ENCODE measurements around the gene PVALEF.

PVALEF gene

DNA sequence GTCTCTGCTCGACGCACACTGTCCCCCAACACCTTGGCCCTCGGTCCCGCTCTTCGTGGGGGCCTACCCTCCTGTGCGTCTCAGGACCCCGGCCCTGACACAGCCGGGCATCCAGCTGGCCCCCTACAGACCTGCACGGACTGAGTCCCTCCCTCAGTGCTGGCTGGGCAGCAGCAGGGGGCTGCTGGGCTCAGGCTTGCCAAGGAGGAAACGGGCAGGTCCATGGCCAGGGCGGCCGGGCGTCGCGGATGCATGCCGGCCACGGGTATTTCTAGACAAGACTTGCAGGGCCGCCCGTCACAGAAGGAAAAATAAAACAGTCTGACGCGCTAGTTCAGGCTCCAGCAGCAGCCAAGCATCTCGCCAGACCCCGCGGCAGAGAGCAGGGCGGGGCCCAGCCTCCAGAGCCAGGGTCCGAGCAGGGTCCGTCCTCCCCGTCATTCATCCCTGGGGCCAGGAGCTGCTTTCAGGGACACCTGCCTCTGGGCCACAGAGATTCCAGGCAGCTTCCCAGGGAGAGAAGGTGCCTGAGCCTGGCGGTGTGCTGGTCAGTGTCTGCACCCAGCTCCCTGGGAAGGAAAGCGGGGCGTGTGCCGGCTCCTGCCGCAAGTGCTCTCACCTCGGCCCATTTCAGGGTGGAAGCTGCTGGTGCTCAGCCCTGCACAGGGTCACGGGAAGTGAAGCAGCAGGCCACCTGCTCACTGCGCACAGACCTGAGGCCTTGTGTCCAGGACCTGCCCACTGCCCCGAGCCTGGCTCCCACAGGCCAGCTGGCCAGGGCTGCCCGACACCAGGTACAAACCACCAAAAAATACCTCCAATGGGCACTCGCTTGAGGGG lies 7.2 kb upstream of the PVALEF start:
- Histone ChIP-seq H4K20me1 (ENCODE audit: insufficient read depth, low read length) (no peaks in the 10 kb centered on the region), H3K27ac (ENCODE audit: low read length) (no peak overlapping the region), H3K79me2 (ENCODE audit: low read length) (no peaks in the 10 kb centered on the region), H3K36me3 (replicated peaks; ENCODE audit: insufficient read depth, low read length) (no peaks in the 10 kb centered on the region), H3F3A (ENCODE audit: insufficient read depth, low read length) (no peaks in the 10 kb centered on the region), H3K4me3 (ENCODE audit: low read length) (no peak overlapping the region), H3K9me3 (replicated peaks; ENCODE audit: insufficient read depth, low read length) (no peaks in the 10 kb centered on the region), H3K4me1 (ENCODE audit: low read length) (no peaks in the 10 kb centered on the region), H3K9ac (ENCODE audit: low read length) (no peak overlapping the region), H3K4me2 (ENCODE audit: low read depth, low read length) (no peak overlapping the region), H3K27me3 (replicated peaks; ENCODE audit: insufficient read depth, low read length) (peaks cover 95% of the 10 kb centered on the region), H2AFZ (ENCODE audit: low read length) (no peak overlapping the region), H3K9me2 (replicated peaks; ENCODE audit: insufficient read depth, low read length) (no peaks in the 10 kb centered on the region)
- TF ChIP-seq, protein P1, sequence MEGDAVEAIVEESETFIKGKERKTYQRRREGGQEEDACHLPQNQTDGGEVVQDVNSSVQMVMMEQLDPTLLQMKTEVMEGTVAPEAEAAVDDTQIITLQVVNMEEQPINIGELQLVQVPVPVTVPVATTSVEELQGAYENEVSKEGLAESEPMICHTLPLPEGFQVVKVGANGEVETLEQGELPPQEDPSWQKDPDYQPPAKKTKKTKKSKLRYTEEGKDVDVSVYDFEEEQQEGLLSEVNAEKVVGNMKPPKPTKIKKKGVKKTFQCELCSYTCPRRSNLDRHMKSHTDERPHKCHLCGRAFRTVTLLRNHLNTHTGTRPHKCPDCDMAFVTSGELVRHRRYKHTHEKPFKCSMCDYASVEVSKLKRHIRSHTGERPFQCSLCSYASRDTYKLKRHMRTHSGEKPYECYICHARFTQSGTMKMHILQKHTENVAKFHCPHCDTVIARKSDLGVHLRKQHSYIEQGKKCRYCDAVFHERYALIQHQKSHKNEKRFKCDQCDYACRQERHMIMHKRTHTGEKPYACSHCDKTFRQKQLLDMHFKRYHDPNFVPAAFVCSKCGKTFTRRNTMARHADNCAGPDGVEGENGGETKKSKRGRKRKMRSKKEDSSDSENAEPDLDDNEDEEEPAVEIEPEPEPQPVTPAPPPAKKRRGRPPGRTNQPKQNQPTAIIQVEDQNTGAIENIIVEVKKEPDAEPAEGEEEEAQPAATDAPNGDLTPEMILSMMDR (IDR thresholded peaks at IDR 0.05; ENCODE audit: low read length), result no peak
- no peak for TF ChIP-seq EZH2 (optimal IDR thresholded peaks at IDR 0.05; ENCODE audit: low read depth, low read length)
- no peak for DNase-seq

DNA sequence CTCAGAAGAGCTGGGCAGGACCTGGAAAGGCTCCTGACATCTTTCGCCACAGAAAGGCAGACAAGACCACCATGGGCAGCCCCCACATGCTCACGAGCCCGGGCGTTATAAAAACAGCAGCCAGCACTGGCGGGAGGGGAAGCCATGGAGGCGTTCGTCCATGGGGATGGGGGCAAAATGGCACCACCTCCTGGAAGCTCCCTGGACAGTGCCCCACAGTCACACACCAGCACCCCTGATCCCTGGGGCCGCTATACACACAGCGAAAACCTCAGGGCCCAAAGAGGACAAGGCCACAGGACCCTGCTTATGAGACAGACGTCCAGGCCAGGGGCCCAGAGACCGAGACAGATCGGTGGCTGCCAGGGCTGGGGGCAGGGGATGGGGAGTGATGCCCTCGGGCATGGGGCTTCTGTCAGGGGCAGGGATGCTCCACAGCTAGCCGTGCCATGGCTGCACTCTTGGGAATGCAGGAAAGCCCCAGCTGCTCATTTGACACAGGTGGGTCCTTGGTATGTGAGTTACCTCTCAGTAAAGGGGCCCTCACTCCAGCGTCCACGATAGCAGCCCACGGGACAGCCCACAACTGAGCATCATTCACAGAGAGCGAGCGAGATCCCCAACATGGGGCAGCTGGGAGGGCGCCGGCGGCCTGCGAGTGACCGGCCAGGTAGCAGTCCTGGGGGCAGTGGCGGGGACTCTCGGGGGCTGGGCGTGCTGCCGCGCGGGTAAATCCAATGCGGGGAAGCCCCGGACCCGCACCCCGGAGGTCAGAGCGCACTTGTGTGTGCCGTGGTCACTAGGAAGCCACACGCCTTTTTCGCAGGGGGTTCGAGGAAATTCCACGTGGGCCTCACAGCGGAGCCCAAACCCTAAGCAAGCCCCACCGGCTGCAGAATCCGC lies 6.4 kb upstream of the PVALEF start:
- H2AFZ ChIP-seq (ENCODE audit: low read length), result no peak overlapping the region
- no peak for DNase-seq
- no peaks in the 10 kb centered on the region for H4K20me1 ChIP-seq (ENCODE audit: insufficient read depth, low read length)
- peaks cover 95% of the 10 kb centered on the region for H3K27me3 ChIP-seq (replicated peaks; ENCODE audit: insufficient read depth, low read length)
- H3K9me3 ChIP-seq (replicated peaks; ENCODE audit: insufficient read depth, low read length), result no peaks in the 10 kb centered on the region
- no peaks in the 10 kb centered on the region for H3K79me2 ChIP-seq (ENCODE audit: low read length)
- H3K4me3 ChIP-seq (ENCODE audit: low read length), result no peak overlapping the region
- no peak overlapping the region for H3K27ac ChIP-seq (ENCODE audit: low read length)
- H3K4me1 ChIP-seq (ENCODE audit: low read length), result no peaks in the 10 kb centered on the region
- no peak overlapping the region for H3K4me2 ChIP-seq (ENCODE audit: low read depth, low read length)
- no peaks in the 10 kb centered on the region for H3K36me3 ChIP-seq (replicated peaks; ENCODE audit: insufficient read depth, low read length)
- no peak for TF ChIP-seq EZH2 (optimal IDR thresholded peaks at IDR 0.05; ENCODE audit: low read depth, low read length)
- TF ChIP-seq, protein P1 (IDR thresholded peaks at IDR 0.05; ENCODE audit: low read length), result no peak
- TF ChIP-seq EZH2phosphoT487 (IDR thresholded peaks at IDR 0.05; ENCODE audit: low read length), result no peak
- no peak overlapping the region for H3K9ac ChIP-seq (ENCODE audit: low read length)
- H3F3A ChIP-seq (ENCODE audit: insufficient read depth, low read length), result no peaks in the 10 kb centered on the region
- H3K9me2 ChIP-seq (replicated peaks; ENCODE audit: insufficient read depth, low read length), result no peaks in the 10 kb centered on the region

DNA sequence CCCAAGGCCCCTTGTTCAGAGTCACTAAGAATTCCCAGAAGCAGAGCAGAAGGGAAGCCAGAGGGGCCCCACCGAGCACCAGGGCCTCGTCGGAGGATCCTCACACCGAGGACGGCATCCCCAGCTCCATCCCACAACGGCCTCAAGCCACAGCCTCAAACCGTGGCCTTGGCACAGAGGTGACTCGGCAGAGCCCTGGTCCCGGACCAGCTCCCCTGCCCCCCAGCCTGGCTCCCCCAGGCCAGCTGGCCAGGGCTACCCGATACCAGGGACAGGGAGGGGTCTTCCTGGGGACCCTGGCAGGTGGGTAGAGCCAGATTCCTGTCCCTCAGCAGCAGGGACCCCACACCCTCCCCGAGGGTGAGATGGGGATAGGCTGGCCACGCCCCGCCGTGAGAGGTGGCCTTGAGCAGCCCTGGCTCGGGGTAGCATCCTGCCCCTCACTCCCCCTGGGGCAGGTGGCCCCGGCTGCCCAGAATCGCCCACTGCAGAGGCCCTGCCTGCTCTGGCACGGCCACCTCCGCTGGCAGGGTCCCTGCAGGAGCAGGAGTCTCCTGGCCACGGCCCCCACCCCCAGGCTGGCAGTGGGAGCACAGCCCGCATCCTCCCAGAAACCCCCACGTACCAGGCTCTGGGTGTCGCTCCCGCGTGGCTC lies 5.6 kb upstream of the PVALEF start:
- no peak overlapping the region for H3K4me2 ChIP-seq (ENCODE audit: low read depth, low read length)
- H3K9me2 ChIP-seq (replicated peaks; ENCODE audit: insufficient read depth, low read length), result no peaks in the 10 kb centered on the region
- no peak for DNase-seq
- H3K9ac ChIP-seq (ENCODE audit: low read length), result no peak overlapping the region
- H4K20me1 ChIP-seq (ENCODE audit: insufficient read depth, low read length), result no peaks in the 10 kb centered on the region
- H3K27ac ChIP-seq (ENCODE audit: low read length), result no peak overlapping the region
- no peaks in the 10 kb centered on the region for H3K79me2 ChIP-seq (ENCODE audit: low read length)
- H3K36me3 ChIP-seq (replicated peaks; ENCODE audit: insufficient read depth, low read length), result no peaks in the 10 kb centered on the region
- H3K27me3 ChIP-seq (replicated peaks; ENCODE audit: insufficient read depth, low read length), result peaks cover 96% of the 10 kb centered on the region
- TF ChIP-seq, protein P1 (IDR thresholded peaks at IDR 0.05; ENCODE audit: low read length), result no peak
- TF ChIP-seq EZH2phosphoT487 (IDR thresholded peaks at IDR 0.05; ENCODE audit: low read length), result no peak
- TF ChIP-seq EZH2 (optimal IDR thresholded peaks at IDR 0.05; ENCODE audit: low read depth, low read length), result no peak
- H3K9me3 ChIP-seq (replicated peaks; ENCODE audit: insufficient read depth, low read length), result no peaks in the 10 kb centered on the region
- H3K4me3 ChIP-seq (ENCODE audit: low read length), result no peak overlapping the region
- H2AFZ ChIP-seq (ENCODE audit: low read length), result no peak overlapping the region
- H3F3A ChIP-seq (ENCODE audit: insufficient read depth, low read length), result no peaks in the 10 kb centered on the region
- no peaks in the 10 kb centered on the region for H3K4me1 ChIP-seq (ENCODE audit: low read length)

All from MM.1S (cell line).